ENCODE data around the gene APOB. TPM values are rescaled to one million over a fixed set of nuclear protein-coding genes. Genes with fewer than 3 reads are reported as not detected.
A peak's percentile ranks its signal among the peaks of the same experiment; 100 is the strongest.

Gene APOB
- total and polyA plus RNA-seq, 2 of the 13 experiments (the other 11 are each of a cell fraction or from before 2014, with no cell fraction given): 1,569 to 2,515 TPM

DNA sequence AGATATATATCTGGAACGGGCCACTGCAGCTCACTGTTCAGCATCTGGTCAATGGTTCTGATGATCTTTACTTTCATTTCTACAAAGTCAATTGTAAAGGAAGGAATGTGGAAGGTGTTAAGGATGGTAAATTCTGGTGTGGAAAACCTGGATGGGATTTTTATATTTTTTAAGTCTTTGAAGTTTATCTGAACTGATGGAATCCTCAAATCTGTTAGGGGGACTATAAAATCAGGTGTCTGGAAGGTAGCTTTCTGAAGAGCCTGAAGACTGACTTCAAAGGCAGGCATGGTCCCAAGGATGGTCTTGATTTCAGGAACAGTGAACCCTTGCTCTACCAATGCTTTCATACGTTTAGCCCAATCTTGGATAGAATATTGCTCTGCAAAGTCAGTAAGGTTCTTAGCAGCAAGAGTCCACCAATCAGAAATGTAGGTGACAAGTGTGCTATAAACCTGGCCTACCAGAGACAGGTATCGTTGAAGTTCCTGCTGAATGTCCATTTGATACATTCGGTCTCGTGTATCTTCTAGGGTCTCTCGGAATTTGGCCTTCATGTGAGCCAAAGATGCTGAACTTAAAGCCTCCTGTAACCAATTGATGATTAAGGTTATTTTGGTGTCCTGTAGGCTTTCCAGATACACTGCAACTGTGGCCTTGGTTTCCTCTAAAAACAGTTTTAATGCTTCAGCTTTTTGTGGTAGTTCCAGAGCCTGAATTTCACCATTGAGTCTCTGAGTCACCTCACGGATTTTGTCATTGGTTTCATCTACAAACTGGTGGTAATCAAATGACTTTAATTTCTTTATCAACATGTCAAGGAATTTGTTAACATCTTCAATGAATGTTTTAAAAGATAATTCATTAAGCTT is 34.8 kb downstream of the APOB start (continued):
- TF ChIP-seq MBD4 (IDR thresholded peaks at IDR 0.05; ENCODE audit: borderline replicate concordance, low read length) (no peak; the same call in 1 of the 2 replicates), ZC3H4 (CRISPR knock-in tag; IDR thresholded peaks at IDR 0.05; ENCODE audit: borderline replicate concordance) (peak; percentile 89; the same call in 1 of the 2 replicates), KDM3A (CRISPR knock-in tag; IDR thresholded peaks at IDR 0.05; ENCODE audit: low read depth) (no peak), ZIK1 (CRISPR knock-in tag; IDR thresholded peaks at IDR 0.05; ENCODE audit: borderline replicate concordance, low read depth) (0 out of 2 replicates have a peak, but pooled peaks have one; percentile 44), RELA (CRISPR knock-in tag; IDR thresholded peaks at IDR 0.05) (no peak), ZNF713 (CRISPR knock-in tag; IDR thresholded peaks at IDR 0.05) (no peak), ZNF232 (CRISPR knock-in tag; IDR thresholded peaks at IDR 0.05; ENCODE audit: borderline replicate concordance) (peak; percentile 70; the same call in 1 of the 2 replicates), ZNF552 (CRISPR knock-in tag; IDR thresholded peaks at IDR 0.05; ENCODE audit: borderline replicate concordance) (no peak), HNRNPL (IDR thresholded peaks at IDR 0.05; ENCODE audit: low read depth, low read length) (0 out of 2 replicates have a peak, but pooled peaks have one; percentile 29)
- TF ChIP-seq, protein P1, sequence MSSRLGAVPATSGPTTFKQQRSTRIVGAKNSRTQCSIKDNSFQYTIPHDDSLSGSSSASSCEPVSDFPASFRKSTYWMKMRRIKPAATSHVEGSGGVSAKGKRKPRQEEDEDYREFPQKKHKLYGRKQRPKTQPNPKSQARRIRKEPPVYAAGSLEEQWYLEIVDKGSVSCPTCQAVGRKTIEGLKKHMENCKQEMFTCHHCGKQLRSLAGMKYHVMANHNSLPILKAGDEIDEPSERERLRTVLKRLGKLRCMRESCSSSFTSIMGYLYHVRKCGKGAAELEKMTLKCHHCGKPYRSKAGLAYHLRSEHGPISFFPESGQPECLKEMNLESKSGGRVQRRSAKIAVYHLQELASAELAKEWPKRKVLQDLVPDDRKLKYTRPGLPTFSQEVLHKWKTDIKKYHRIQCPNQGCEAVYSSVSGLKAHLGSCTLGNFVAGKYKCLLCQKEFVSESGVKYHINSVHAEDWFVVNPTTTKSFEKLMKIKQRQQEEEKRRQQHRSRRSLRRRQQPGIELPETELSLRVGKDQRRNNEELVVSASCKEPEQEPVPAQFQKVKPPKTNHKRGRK (CRISPR knock-in tag; IDR thresholded peaks at IDR 0.05): no peak
- TF ChIP-seq, protein P2, sequence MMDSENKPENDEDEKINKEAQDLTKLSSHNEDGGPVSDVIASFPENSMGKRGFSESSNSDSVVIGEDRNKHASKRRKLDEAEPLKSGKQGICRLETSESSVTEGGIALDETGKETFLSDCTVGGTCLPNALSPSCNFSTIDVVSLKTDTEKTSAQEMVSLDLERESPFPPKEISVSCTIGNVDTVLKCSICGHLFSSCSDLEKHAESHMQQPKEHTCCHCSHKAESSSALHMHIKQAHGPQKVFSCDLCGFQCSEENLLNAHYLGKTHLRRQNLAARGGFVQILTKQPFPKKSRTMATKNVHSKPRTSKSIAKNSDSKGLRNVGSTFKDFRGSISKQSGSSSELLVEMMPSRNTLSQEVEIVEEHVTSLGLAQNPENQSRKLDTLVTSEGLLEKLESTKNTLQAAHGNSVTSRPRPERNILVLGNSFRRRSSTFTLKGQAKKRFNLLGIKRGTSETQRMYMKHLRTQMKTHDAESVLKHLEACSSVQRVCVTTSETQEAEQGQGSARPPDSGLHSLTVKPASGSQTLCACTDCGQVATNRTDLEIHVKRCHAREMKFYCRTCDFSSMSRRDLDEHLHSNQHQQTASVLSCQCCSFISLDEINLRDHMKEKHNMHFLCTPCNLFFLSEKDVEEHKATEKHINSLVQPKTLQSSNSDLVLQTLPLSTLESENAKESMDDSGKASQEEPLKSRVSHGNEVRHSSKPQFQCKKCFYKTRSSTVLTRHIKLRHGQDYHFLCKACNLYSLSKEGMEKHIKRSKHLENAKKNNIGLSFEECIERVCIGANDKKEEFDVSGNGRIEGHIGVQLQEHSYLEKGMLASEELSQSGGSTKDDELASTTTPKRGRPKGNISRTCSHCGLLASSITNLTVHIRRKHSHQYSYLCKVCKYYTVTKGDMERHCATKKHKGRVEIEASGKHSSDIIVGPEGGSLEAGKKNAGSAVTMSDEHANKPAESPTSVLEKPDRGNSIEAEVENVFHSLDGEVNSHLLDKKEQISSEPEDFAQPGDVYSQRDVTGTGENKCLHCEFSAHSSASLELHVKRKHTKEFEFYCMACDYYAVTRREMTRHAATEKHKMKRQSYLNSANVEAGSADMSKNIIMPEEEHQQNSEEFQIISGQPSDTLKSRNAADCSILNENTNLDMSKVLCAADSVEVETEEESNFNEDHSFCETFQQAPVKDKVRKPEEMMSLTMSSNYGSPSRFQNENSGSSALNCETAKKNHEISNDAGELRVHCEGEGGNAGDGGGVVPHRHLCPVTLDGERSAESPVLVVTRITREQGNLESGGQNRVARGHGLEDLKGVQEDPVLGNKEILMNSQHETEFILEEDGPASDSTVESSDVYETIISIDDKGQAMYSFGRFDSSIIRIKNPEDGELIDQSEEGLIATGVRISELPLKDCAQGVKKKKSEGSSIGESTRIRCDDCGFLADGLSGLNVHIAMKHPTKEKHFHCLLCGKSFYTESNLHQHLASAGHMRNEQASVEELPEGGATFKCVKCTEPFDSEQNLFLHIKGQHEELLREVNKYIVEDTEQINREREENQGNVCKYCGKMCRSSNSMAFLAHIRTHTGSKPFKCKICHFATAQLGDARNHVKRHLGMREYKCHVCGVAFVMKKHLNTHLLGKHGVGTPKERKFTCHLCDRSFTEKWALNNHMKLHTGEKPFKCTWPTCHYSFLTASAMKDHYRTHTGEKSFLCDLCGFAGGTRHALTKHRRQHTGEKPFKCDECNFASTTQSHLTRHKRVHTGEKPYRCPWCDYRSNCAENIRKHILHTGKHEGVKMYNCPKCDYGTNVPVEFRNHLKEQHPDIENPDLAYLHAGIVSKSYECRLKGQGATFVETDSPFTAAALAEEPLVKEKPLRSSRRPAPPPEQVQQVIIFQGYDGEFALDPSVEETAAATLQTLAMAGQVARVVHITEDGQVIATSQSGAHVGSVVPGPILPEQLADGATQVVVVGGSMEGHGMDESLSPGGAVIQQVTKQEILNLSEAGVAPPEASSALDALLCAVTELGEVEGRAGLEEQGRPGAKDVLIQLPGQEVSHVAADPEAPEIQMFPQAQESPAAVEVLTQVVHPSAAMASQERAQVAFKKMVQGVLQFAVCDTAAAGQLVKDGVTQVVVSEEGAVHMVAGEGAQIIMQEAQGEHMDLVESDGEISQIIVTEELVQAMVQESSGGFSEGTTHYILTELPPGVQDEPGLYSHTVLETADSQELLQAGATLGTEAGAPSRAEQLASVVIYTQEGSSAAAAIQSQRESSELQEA (CRISPR knock-in tag; IDR thresholded peaks at IDR 0.05; ENCODE audit: not compliant biosample characterization): no peak
- TF ChIP-seq, protein P3, sequence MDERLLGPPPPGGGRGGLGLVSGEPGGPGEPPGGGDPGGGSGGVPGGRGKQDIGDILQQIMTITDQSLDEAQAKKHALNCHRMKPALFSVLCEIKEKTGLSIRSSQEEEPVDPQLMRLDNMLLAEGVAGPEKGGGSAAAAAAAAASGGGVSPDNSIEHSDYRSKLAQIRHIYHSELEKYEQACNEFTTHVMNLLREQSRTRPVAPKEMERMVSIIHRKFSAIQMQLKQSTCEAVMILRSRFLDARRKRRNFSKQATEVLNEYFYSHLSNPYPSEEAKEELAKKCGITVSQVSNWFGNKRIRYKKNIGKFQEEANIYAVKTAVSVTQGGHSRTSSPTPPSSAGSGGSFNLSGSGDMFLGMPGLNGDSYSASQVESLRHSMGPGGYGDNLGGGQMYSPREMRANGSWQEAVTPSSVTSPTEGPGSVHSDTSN (CRISPR knock-in tag; IDR thresholded peaks at IDR 0.05): no peak
- TF ChIP-seq, protein P4, sequence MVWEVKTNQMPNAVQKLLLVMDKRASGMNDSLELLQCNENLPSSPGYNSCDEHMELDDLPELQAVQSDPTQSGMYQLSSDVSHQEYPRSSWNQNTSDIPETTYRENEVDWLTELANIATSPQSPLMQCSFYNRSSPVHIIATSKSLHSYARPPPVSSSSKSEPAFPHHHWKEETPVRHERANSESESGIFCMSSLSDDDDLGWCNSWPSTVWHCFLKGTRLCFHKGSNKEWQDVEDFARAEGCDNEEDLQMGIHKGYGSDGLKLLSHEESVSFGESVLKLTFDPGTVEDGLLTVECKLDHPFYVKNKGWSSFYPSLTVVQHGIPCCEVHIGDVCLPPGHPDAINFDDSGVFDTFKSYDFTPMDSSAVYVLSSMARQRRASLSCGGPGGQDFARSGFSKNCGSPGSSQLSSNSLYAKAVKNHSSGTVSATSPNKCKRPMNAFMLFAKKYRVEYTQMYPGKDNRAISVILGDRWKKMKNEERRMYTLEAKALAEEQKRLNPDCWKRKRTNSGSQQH (CRISPR knock-in tag; IDR thresholded peaks at IDR 0.05; ENCODE audit: low read depth): 0 out of 2 replicates have a peak, but pooled peaks have one; percentile 35

All from HepG2 (cell line).